GM06990 (cell line): ENCODE measurements around the gene FAM120B.

Experiments
- DNase-seq: peaks from one replicate; pipeline ENCODE4 v3.0.0-alpha.2; 2011; ENCODE audit not compliant: insufficient read length; ENCODE audit errors: extremely low read depth
- H3K27me3 ChIP-seq: replicated peaks from 2 replicates; pipeline ENCODE4 v1.6.0; 2011; ENCODE audit warnings: low read length; ENCODE audit not compliant: control insufficient read depth, insufficient read depth
- H3K36me3 ChIP-seq: 2 replicates; pipeline ENCODE4 v1.5.1; 2011; ENCODE audit warnings: low read length; ENCODE audit not compliant: control insufficient read depth, insufficient read depth
- H3K4me3 ChIP-seq: replicated peaks from 2 replicates; pipeline ENCODE4 v1.5.1; 2011; ENCODE audit warnings: low read depth, mild to moderate bottlenecking, control low read depth, low read length
- CTCF ChIP-seq: IDR thresholded peaks from 2 replicates; pipeline ENCODE4 v1.5.1; 2011; ENCODE audit warnings: low read length, control low read depth, mild to moderate bottlenecking, inconsistent platforms; ENCODE audit not compliant: insufficient read depth, poor library complexity, severe bottlenecking

The FAM120B gene

GRCh38 chr6:170434117-170434820 lies 127.7 kb downstream of the FAM120B start:
- no peak for DNase-seq
- Histone ChIP-seq H3K4me3 (no peak overlapping the region), H3K36me3 (no peaks in the 10 kb centered on the region), H3K27me3 (no peaks in the 10 kb centered on the region; the same call in 1 of the 2 replicates)
- TF ChIP-seq CTCF, result no peak

- no peak for TF ChIP-seq CTCF
- no peaks in the 10 kb centered on the region; the same call in 1 of the 2 replicates for H3K27me3 ChIP-seq
- DNase-seq, result no peak
- no peaks in the 10 kb centered on the region for H3K36me3 ChIP-seq
- H3K4me3 ChIP-seq, result no peak overlapping the region
These were observed 128.2 kb downstream of the FAM120B start for GRCh38 chr6:170434821-170435155.

- Histone ChIP-seq H3K4me3 (no peak overlapping the region), H3K27me3 (no peaks in the 10 kb centered on the region; the same call in 1 of the 2 replicates), H3K36me3 (no peaks in the 10 kb centered on the region)
- no peak for DNase-seq
- no peak for TF ChIP-seq CTCF
These were observed 129.2 kb downstream of the FAM120B start for GRCh38 chr6:170435766-170436165.

GRCh38 chr6:170436209-170436809 lies 129.8 kb downstream of the FAM120B start:
- Histone ChIP-seq H3K4me3 (no peak overlapping the region), H3K36me3 (no peaks in the 10 kb centered on the region), H3K27me3 (no peaks in the 10 kb centered on the region; the same call in 1 of the 2 replicates)
- no peak for TF ChIP-seq CTCF
- DNase-seq, result no peak

- TF ChIP-seq CTCF, result no peak
- DNase-seq, result no peak
- H3K4me3 ChIP-seq, result no peak overlapping the region
- no peaks in the 10 kb centered on the region; the same call in 1 of the 2 replicates for H3K27me3 ChIP-seq
- H3K36me3 ChIP-seq, result no peaks in the 10 kb centered on the region
These were observed 131.3 kb downstream of the FAM120B start for GRCh38 chr6:170437719-170438401.
